Neural cell (in vitro differentiated cells): ENCODE results near the gene GNG4. TPM values are rescaled to one million over a fixed set of nuclear protein-coding genes. Genes with fewer than 3 reads are reported as not detected.

Experiments used
- H2AFZ ChIP-seq: fragments of 200-600, 300-800 bp; sonication (generic), shearing (Covaris generic); 2 replicates; pipeline ENCODE4 v1.6.0; 2014; ENCODE audit warnings: low read depth, mild to moderate bottlenecking, antibody characterized with exemption, low read length, moderate library complexity
- H3F3A ChIP-seq: fragments of 200-600 bp; shearing (Covaris generic); 2 replicates; pipeline ENCODE4 v1.6.1; 2016; ENCODE audit warnings: mild to moderate bottlenecking, moderate library complexity, mixed read lengths, antibody characterized with exemption, low read length; ENCODE audit not compliant: insufficient read depth, poor library complexity, severe bottlenecking
- H3K27ac ChIP-seq: fragments of 200-600, 300-800 bp; sonication (generic), shearing (Covaris generic); 2 replicates; pipeline ENCODE4 v1.5.1; 2014; ENCODE audit warnings: mild to moderate bottlenecking, low read length, moderate library complexity
- H3K27me3 ChIP-seq: fragments of 300-800, 200-600 bp; sonication (generic), shearing (Covaris generic); 2 replicates; pipeline ENCODE4 v1.6.0; 2014; ENCODE audit warnings: mild to moderate bottlenecking, low read depth, low read length, moderate library complexity; ENCODE audit not compliant: insufficient read depth
- H3K36me3 ChIP-seq: fragments of 300-800, 200-600 bp; sonication (generic), shearing (Covaris generic); 2 replicates; pipeline ENCODE4 v1.5.1; 2014; ENCODE audit warnings: mild to moderate bottlenecking, antibody characterized with exemption, low read length, moderate library complexity; ENCODE audit not compliant: insufficient read depth
- H3K4me2 ChIP-seq: fragments of 300-800, 200-600 bp; sonication (generic), shearing (Covaris generic); 2 replicates; pipeline ENCODE4 v1.6.0; 2014; ENCODE audit warnings: mild to moderate bottlenecking, low read length
- H3K4me3 ChIP-seq: fragments of 300-800, 200-600 bp; sonication (generic), shearing (Covaris generic); 2 replicates; pipeline ENCODE4 v1.5.1; 2014; ENCODE audit warnings: mild to moderate bottlenecking, low read length, moderate library complexity
- H3K79me2 ChIP-seq: fragments of 200-600 bp; shearing (Covaris generic); replicated peaks from 2 replicates; pipeline ENCODE4 v1.6.0; 2014; ENCODE audit warnings: mild to moderate bottlenecking, low read length, moderate library complexity; ENCODE audit not compliant: insufficient read depth
- H3K9ac ChIP-seq: fragments of 300-800, 200-600 bp; sonication (generic), shearing (Covaris generic); 2 replicates; pipeline ENCODE4 v1.6.1; 2016; ENCODE audit warnings: mild to moderate bottlenecking, low read length, mixed read lengths
- H3K9me2 ChIP-seq: fragments of 200-600 bp; shearing (Covaris generic); 2 replicates; pipeline ENCODE4 v1.6.1; 2016; ENCODE audit warnings: mild to moderate bottlenecking, low read length, mixed read lengths; ENCODE audit not compliant: insufficient read depth
- H3K9me3 ChIP-seq: fragments of 200-600, 300-800 bp; sonication (generic), shearing (Covaris generic); 2 replicates; pipeline ENCODE4 v1.6.1; 2016; ENCODE audit warnings: mild to moderate bottlenecking, mixed run types, low read length, moderate library complexity, mixed read lengths
- H4K20me1 ChIP-seq: fragments of 200-600 bp; shearing (Covaris generic); 2 replicates; pipeline ENCODE4 v1.6.1; 2016; ENCODE audit warnings: mild to moderate bottlenecking, mixed run types; ENCODE audit not compliant: insufficient read depth
- CTCF ChIP-seq: fragments of 450-650 bp; IDR thresholded peaks from 2 replicates; pipeline ENCODE4 v1.5.1; 2014; ENCODE audit warnings: antibody characterized with exemption, mild to moderate bottlenecking, moderate library complexity; ENCODE audit not compliant: poor library complexity, severe bottlenecking
- EP300 ChIP-seq: fragments of 450-650 bp; conservative IDR thresholded peaks from 2 replicates; pipeline ENCODE4 v1.6.1; 2014; ENCODE audit warnings: antibody characterized with exemption, mild to moderate bottlenecking, moderate library complexity; ENCODE audit not compliant: poor library complexity, severe bottlenecking
- EZH2 ChIP-seq: fragments of 200-600, 300-800 bp; shearing (Covaris generic), sonication (generic); IDR thresholded peaks from 2 replicates; pipeline ENCODE4 v1.6.1; 2014; ENCODE audit warnings: antibody characterized with exemption, low read length, borderline replicate concordance, mild to moderate bottlenecking; ENCODE audit not compliant: insufficient read depth, poor library complexity, severe bottlenecking
- MXI1 ChIP-seq: fragments of 450-650 bp; conservative IDR thresholded peaks from 2 replicates; pipeline ENCODE4 v1.6.1; 2014; ENCODE audit warnings: antibody characterized with exemption, mild to moderate bottlenecking; ENCODE audit not compliant: poor library complexity, severe bottlenecking
- POLR2AphosphoS5 ChIP-seq: IDR thresholded peaks from 2 replicates; pipeline ENCODE4 v1.6.1; 2012
- RAD21 ChIP-seq: fragments of 450-650 bp; conservative IDR thresholded peaks from 2 replicates; pipeline ENCODE4 v1.6.1; 2014; ENCODE audit warnings: antibody characterized with exemption, mild to moderate bottlenecking, moderate library complexity
- REST ChIP-seq: IDR thresholded peaks from 2 replicates; pipeline ENCODE4 v1.6.1; 2012; ENCODE audit warnings: borderline replicate concordance
- SMC3 ChIP-seq: fragments of 450-650 bp; conservative IDR thresholded peaks from 2 replicates; pipeline ENCODE4 v1.6.1; 2014; ENCODE audit warnings: antibody characterized with exemption, mild to moderate bottlenecking, moderate library complexity; ENCODE audit not compliant: poor library complexity
- TAF1 ChIP-seq: IDR thresholded peaks from 2 replicates; pipeline ENCODE4 v1.6.1; 2012; ENCODE audit warnings: low read depth
- polyA plus RNA-seq: library from polyadenylated mRNA; depleted of rRNA; stranded (reverse); fragments of >200 nt; gene quantifications from 2 replicates; pipeline ENCODE4 v1.2.3, GENCODE V29; 2014

The GNG4 gene
- polyA plus RNA-seq, 1 donor from 2014 or later, result 63.2 TPM

- Histone ChIP-seq H3K36me3 (peaks cover 14% of the 10 kb centered on the region), H3K27ac (no peak overlapping the region), H3K79me2 (no peaks in the 10 kb centered on the region), H3K9me3 (peaks cover 2% of the 10 kb centered on the region), H3K9me2 (no peaks in the 10 kb centered on the region), H3F3A (no peaks in the 10 kb centered on the region), H2AFZ (no peak overlapping the region), H3K9ac (no peak overlapping the region), H4K20me1 (no peaks in the 10 kb centered on the region), H3K4me2 (no peak overlapping the region), H3K4me3 (no peak overlapping the region), H3K27me3 (no peaks in the 10 kb centered on the region)
- TF ChIP-seq POLR2AphosphoS5 (no peak), CTCF (no peak), REST (no peak), EZH2 (no peak), EP300 (no peak), RAD21 (no peak), MXI1 (no peak), SMC3 (no peak), TAF1 (no peak)
These were observed 63.2 kb downstream of the GNG4 start for GRCh38 chr1:235586413-235586812.

- peaks cover 14% of the 10 kb centered on the region for H3K36me3 ChIP-seq
- TF ChIP-seq RAD21 (no peak), REST (no peak), EP300 (no peak), SMC3 (no peak), POLR2AphosphoS5 (no peak), EZH2 (no peak), MXI1 (no peak)
- H3K27ac ChIP-seq, result no peak overlapping the region
- H3K9me3 ChIP-seq, result peaks cover 2% of the 10 kb centered on the region
- H3K4me2 ChIP-seq, result no peak overlapping the region
- no peak overlapping the region for H3K4me3 ChIP-seq
- H4K20me1 ChIP-seq, result no peaks in the 10 kb centered on the region
- H3K79me2 ChIP-seq, result no peaks in the 10 kb centered on the region
- H3K27me3 ChIP-seq, result no peaks in the 10 kb centered on the region
- H3K9me2 ChIP-seq, result no peaks in the 10 kb centered on the region
- no peak overlapping the region for H3K9ac ChIP-seq
- H3F3A ChIP-seq, result no peaks in the 10 kb centered on the region
- no peak overlapping the region for H2AFZ ChIP-seq
These were observed 64.6 kb downstream of the GNG4 start for GRCh38 chr1:235584973-235585372.
